Stimulated activated CD8-positive, alpha-beta memory T cell treated with anti-CD3 and anti-CD28 coated beads, Interleukin-12 subunit alpha, Interleukin-12 subunit beta, amount 100 ng/mL, for 24 hours (primary cell): ENCODE results near the gene FOXI3.
"Not testable (repeated sequence)": the region's sequence is repeated elsewhere in the genome, so short reads cannot be mapped to it uniquely, and the experiment has no call there.

ENCODE experiments used
- DNase-seq: peaks from one replicate; pipeline ENCODE4 v3.0.0-alpha.2; 2020; ENCODE audit errors: extremely low read depth

The FOXI3 gene

GRCh38 chr2:88442061-88442460, 10.4 kb downstream of the FOXI3 start:
- DNase-seq: no peak

DNA sequence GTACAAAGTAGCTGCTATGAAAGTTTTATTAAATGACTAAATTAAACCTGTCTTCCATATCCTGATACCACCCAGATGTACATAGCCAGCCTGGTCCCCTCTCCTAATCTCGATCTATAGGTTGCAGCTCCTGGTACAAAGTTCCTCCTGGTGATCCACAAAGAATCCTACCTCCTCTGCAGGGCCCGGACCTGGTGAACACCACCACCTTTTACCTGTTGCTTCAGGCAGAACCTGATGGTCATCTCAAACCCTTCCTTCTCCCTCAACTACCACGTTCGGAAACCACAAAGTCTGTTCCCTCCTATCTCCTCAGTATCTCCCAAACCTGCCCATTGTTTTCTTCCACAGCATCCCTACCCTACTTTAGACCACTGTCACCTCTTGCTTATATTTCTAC, 15.5 kb downstream of the FOXI3 start:
- DNase-seq: no peak

- no peak for DNase-seq
Observed at GRCh38 chr2:88429929-88430328, 22.6 kb downstream of the FOXI3 start.

DNA sequence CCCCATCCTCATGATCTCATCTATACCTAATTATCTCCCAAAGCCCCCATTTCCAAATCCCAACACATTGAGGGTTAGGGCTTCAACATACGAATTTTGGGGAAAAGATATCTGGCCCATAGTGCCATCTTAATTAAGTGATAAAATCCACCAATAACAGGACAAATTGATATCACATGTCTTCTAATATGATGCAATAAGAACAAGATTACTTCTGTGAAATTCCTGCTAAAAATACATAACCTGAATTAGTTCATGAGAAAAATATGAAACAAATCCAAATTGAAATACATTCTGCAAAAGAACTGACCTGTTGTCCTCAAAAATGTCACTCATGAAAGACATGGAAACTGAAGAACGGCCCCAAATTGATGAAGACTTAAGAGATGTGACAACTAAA, 28.8 kb downstream of the FOXI3 start:
- no peak for DNase-seq

DNA sequence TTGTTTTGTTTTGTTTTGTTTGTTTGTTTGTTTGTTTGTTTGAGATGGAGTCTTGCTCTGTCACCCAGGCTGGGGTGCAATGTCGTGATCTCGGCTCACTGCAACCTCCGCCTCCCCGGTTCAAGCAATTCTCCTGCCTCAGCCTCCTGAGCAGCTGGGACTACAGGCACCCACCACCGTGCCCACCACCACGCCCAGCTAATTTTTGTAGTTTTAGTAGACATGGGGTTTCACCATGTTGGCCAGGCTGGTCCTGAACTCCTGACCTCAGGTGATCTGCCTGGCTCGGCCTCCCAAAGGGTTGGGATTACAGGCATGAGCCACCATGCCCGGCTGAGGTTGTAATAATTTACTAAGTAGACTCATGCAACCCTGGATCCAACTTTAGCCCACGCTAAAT, 33.4 kb downstream of the FOXI3 start:
- not testable (repeated sequence) for DNase-seq

DNA sequence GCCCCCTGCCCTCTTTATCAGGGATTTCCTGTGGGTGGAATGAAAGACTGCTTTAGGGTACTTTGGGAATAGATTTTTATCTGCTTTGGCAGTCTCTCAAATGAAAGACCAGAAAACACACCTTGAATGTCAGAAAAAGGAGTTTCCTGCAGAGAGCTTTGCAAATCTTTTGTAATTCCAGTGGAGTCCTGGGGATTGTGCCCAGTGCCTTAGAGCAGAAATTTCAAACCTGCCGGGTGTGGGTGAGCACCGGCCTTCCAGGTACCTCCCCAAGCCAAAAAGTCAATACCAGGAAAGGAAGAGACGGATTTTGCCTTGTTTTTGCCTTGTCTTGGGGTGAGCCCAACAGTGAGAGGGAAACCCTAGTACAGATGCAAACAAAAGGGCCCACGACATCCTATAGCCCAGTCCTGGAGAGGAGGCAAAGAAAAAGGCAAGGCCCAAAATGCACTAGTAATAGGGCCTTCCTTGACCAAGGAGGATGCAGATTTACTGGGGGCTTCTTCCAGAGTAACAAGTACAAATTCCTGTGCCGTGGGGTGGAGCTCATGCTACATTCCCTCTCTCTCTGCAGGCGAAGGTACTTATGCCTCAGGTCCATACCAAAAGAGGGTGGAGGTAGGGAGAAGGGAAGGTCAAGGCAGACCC, 36.4 kb downstream of the FOXI3 start:
- no peak for DNase-seq

GRCh38 chr2:88408870-88409269, 43.6 kb downstream of the FOXI3 start:
- not testable (repeated sequence) for DNase-seq

- no peak for DNase-seq
Observed at GRCh38 chr2:88400037-88400767, 52.3 kb downstream of the FOXI3 start.

GRCh38 chr2:88398180-88398579, 54.3 kb downstream of the FOXI3 start:
- DNase-seq: no peak
